ENCODE results near the gene RAB6B. TPM values are rescaled to one million over a fixed set of nuclear protein-coding genes. Genes with fewer than 3 reads are reported as not detected.

The RAB6B gene
- total RNA-seq, 1 donor: 0.72 TPM

DNA sequence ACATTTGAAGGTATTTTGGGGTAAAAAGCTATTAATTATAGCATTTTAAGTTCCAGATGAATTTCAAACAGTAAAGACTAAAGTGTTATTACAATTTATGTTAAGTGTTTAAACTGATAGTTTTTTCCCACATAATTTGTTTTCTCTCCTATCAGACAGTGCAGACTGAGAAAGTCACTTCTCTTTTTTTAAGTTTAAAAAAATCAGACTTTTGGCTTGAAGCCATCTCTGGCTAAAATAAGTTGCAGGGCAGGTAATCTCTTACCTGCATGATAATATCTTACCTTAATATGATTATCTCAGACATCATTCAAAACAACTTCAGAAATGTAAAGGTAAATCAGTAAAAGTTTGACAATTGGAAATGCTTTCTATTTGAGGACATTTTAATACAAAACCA, 21.5 kb upstream of the RAB6B start:
- TF ChIP-seq, protein P1, sequence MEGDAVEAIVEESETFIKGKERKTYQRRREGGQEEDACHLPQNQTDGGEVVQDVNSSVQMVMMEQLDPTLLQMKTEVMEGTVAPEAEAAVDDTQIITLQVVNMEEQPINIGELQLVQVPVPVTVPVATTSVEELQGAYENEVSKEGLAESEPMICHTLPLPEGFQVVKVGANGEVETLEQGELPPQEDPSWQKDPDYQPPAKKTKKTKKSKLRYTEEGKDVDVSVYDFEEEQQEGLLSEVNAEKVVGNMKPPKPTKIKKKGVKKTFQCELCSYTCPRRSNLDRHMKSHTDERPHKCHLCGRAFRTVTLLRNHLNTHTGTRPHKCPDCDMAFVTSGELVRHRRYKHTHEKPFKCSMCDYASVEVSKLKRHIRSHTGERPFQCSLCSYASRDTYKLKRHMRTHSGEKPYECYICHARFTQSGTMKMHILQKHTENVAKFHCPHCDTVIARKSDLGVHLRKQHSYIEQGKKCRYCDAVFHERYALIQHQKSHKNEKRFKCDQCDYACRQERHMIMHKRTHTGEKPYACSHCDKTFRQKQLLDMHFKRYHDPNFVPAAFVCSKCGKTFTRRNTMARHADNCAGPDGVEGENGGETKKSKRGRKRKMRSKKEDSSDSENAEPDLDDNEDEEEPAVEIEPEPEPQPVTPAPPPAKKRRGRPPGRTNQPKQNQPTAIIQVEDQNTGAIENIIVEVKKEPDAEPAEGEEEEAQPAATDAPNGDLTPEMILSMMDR (IDR thresholded peaks at IDR 0.05; ENCODE audit: extremely low read depth, low read depth, low read length): no peak
- H3K4me2 ChIP-seq (ENCODE audit: insufficient read depth, low read length): no peak overlapping the region
- H3K4me1 ChIP-seq (ENCODE audit: insufficient read depth, low read length): no peaks in the 10 kb centered on the region
- no peaks in the 10 kb centered on the region for H3K9me3 ChIP-seq (ENCODE audit: low read depth, low read length)
- no peak overlapping the region for H3K4me3 ChIP-seq (ENCODE audit: insufficient read depth, low read length)
- no peaks in the 10 kb centered on the region for H4K20me1 ChIP-seq (ENCODE audit: insufficient read depth, low read length)
- H2AFZ ChIP-seq (ENCODE audit: low read length): no peak overlapping the region
- no peak overlapping the region for H3K27ac ChIP-seq (ENCODE audit: low read depth, low read length)
- DNase-seq (ENCODE audit: insufficient read length, low spot score, missing footprints): no peak
- H3K27me3 ChIP-seq (ENCODE audit: insufficient read depth, low read length): peaks cover 22% of the 10 kb centered on the region
- H3K36me3 ChIP-seq (ENCODE audit: insufficient read depth, low read length): no peaks in the 10 kb centered on the region
- H3K79me2 ChIP-seq (ENCODE audit: insufficient read depth, low read length): no peaks in the 10 kb centered on the region

DNA sequence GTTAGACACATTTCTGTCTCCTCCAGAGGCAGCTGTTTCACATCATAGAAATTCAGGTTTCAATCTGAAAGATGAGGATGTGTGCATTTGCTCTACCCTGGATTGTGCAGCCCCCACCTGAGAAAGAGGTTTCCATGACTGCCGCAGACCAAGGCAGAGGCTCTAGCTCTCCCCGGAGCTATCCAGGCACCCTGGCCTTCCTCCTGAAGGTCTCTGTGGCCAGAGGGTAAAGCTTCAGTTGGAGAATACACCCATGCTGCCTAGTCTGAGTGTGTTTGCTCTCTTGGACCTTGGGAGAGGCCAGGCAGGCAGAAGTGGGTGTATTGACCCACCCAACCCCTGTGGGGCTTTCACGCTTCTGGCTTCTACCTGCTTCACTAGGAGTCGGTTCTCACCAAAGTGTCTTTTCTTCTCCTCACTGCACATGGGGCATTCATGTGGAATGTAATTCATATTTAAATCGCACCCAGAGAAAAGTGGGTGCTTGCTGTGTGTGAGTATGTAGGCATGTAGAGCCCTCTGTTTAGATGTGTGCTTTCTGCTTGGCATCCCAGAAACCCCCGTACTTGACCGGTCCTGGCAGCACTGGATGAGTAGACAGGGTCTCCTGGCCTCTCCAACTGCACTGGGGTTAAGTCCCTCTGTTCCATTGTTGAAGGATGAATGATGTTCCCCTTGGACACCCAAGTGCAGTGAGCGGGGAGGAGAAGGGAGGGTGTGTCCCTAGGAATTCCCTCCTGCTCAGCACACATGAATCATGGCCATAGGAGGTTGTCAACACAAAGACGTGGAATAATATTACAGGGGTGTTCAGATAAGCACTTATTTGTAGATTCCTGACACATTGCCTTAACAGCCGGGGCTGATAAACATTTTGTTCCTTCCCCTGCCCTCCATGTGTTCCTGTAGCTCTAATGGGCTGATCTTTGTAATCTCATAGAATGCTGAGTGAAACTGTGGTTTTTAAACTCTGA, 20.3 kb upstream of the RAB6B start:
- H3K79me2 ChIP-seq (ENCODE audit: insufficient read depth, low read length): no peaks in the 10 kb centered on the region
- no peaks in the 10 kb centered on the region for H4K20me1 ChIP-seq (ENCODE audit: insufficient read depth, low read length)
- H3K4me3 ChIP-seq (ENCODE audit: insufficient read depth, low read length): no peak overlapping the region
- TF ChIP-seq, protein P1 (IDR thresholded peaks at IDR 0.05; ENCODE audit: extremely low read depth, low read depth, low read length): no peak
- no peak for DNase-seq (ENCODE audit: insufficient read length, low spot score, missing footprints)
- H3K9me3 ChIP-seq (ENCODE audit: low read depth, low read length): no peaks in the 10 kb centered on the region
- peaks cover 31% of the 10 kb centered on the region for H3K27me3 ChIP-seq (ENCODE audit: insufficient read depth, low read length)
- no peak overlapping the region for H3K27ac ChIP-seq (ENCODE audit: low read depth, low read length)
- H3K4me2 ChIP-seq (ENCODE audit: insufficient read depth, low read length): no peak overlapping the region
- H3K4me1 ChIP-seq (ENCODE audit: insufficient read depth, low read length): no peaks in the 10 kb centered on the region
- no peaks in the 10 kb centered on the region for H3K36me3 ChIP-seq (ENCODE audit: insufficient read depth, low read length)
- no peak overlapping the region for H2AFZ ChIP-seq (ENCODE audit: low read length)

DNA sequence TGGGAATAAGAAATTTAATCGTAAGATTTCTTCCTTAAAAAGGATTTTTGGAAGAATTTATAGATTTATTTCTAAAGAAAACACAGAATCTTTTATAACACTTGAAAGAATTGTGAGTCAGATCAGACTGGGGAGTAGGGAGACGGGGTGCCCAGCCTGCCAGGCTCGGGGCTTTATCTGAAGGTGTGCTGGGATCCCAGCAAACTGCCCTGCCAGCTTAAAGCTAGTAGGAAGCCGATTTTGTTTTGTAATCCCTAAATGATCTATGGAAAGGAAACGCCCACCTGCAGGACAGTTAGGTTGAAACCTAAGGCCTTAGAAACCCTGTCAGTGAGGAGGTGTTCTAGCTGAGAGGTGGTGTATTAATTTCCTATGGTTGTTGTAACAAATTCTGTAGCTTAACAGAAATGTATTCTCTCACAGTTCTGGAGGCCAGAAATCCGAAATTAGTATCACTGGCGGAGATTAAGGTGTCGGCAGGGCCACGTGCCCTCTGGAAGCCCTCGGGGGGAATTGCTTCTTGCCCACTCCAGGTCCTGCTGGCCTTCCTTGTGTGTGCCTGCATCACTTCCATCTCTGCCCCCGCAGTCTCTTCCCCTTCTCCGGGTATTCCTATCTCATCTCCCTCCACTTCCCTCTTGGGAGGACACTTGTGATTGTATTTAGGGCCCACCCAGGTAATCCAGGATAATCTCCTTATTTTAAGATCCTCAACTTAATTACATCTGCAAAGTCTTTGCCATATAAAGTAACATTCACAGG, 19.3 kb upstream of the RAB6B start:
- TF ChIP-seq, protein P1 (IDR thresholded peaks at IDR 0.05; ENCODE audit: extremely low read depth, low read depth, low read length): no peak
- H3K4me3 ChIP-seq (ENCODE audit: insufficient read depth, low read length): no peak overlapping the region
- H4K20me1 ChIP-seq (ENCODE audit: insufficient read depth, low read length): no peaks in the 10 kb centered on the region
- H3K27me3 ChIP-seq (ENCODE audit: insufficient read depth, low read length): peaks cover 31% of the 10 kb centered on the region
- no peak overlapping the region for H3K4me2 ChIP-seq (ENCODE audit: insufficient read depth, low read length)
- no peaks in the 10 kb centered on the region for H3K79me2 ChIP-seq (ENCODE audit: insufficient read depth, low read length)
- no peaks in the 10 kb centered on the region for H3K9me3 ChIP-seq (ENCODE audit: low read depth, low read length)
- H2AFZ ChIP-seq (ENCODE audit: low read length): no peak overlapping the region
- no peak overlapping the region for H3K27ac ChIP-seq (ENCODE audit: low read depth, low read length)
- H3K36me3 ChIP-seq (ENCODE audit: insufficient read depth, low read length): no peaks in the 10 kb centered on the region
- H3K4me1 ChIP-seq (ENCODE audit: insufficient read depth, low read length): no peaks in the 10 kb centered on the region
- DNase-seq (ENCODE audit: insufficient read length, low spot score, missing footprints): no peak

DNA sequence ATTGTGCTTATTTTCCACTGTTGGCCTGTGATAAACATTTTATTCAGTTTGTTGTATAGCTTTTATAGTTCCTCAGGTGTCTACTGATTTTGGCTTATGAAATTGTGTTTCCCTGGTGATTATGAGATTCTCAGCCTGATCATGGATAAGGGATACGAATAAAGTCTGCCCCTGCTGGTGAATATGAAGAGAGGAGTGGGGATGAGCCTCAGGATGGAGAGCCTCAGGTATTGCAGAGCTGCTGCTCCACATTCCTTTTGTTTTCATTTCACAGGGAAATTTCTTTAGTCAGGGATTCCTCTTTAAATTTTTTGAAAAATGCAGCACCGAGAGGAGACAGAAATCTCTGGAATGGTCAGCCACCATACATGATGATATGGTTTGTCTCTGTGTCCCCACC, 14.7 kb upstream of the RAB6B start:
- Histone ChIP-seq H4K20me1 (ENCODE audit: insufficient read depth, low read length) (no peaks in the 10 kb centered on the region), H3K4me3 (ENCODE audit: insufficient read depth, low read length) (no peak overlapping the region), H3K79me2 (ENCODE audit: insufficient read depth, low read length) (no peaks in the 10 kb centered on the region), H3K36me3 (ENCODE audit: insufficient read depth, low read length) (no peaks in the 10 kb centered on the region), H2AFZ (ENCODE audit: low read length) (no peak overlapping the region), H3K27ac (ENCODE audit: low read depth, low read length) (no peak overlapping the region), H3K4me2 (ENCODE audit: insufficient read depth, low read length) (no peak overlapping the region), H3K9me3 (ENCODE audit: low read depth, low read length) (no peaks in the 10 kb centered on the region), H3K4me1 (ENCODE audit: insufficient read depth, low read length) (no peaks in the 10 kb centered on the region), H3K27me3 (ENCODE audit: insufficient read depth, low read length) (peaks cover 18% of the 10 kb centered on the region)
- no peak for DNase-seq (ENCODE audit: insufficient read length, low spot score, missing footprints)
- TF ChIP-seq, protein P1 (IDR thresholded peaks at IDR 0.05; ENCODE audit: extremely low read depth, low read depth, low read length): peak; percentile 29

Data from osteoblast (primary cell).